Measurements from ENCODE around the gene SMYD3. TPM values are rescaled to one million over a fixed set of nuclear protein-coding genes. Genes with fewer than 3 reads are reported as not detected.

The SMYD3 gene
- total RNA-seq, 1 donor from 2014 or later, result 35.4 TPM

GRCh38 chr1:245765230-245766000 lies 741.7 kb downstream of the SMYD3 start:
- DNase-seq, result no peak
- H3K27ac Mint-ChIP-seq (ENCODE audit: unreplicated experiment), result no peak overlapping the region
- TF ChIP-seq CTCF (IDR thresholded peaks at IDR 0.05; ENCODE audit: partially characterized antibody, unreplicated experiment), result no peak
- H3K4me1 Mint-ChIP-seq (ENCODE audit: low read depth, unreplicated experiment), result peaks cover 6% of the 10 kb centered on the region
- peaks cover 7% of the 10 kb centered on the region for H3K36me3 Mint-ChIP-seq (ENCODE audit: unreplicated experiment)
- peak overlapping the region; percentile 34 for H3K4me3 Mint-ChIP-seq (ENCODE audit: unreplicated experiment)
- H3K9me3 Mint-ChIP-seq (ENCODE audit: unreplicated experiment), result peaks cover 3% of the 10 kb centered on the region
- peaks cover 1% of the 10 kb centered on the region for H3K27me3 Mint-ChIP-seq (ENCODE audit: unreplicated experiment)

GRCh38 chr1:245763873-245764331 lies 743.2 kb downstream of the SMYD3 start:
- no peak for TF ChIP-seq CTCF (IDR thresholded peaks at IDR 0.05; ENCODE audit: partially characterized antibody, unreplicated experiment)
- no peak for DNase-seq
- H3K27me3 Mint-ChIP-seq (ENCODE audit: unreplicated experiment), result peaks cover 1% of the 10 kb centered on the region
- no peak overlapping the region for H3K27ac Mint-ChIP-seq (ENCODE audit: unreplicated experiment)
- H3K4me3 Mint-ChIP-seq (ENCODE audit: unreplicated experiment), result no peak overlapping the region
- peaks cover 2% of the 10 kb centered on the region for H3K36me3 Mint-ChIP-seq (ENCODE audit: unreplicated experiment)
- peaks cover 3% of the 10 kb centered on the region for H3K9me3 Mint-ChIP-seq (ENCODE audit: unreplicated experiment)
- peaks cover 10% of the 10 kb centered on the region for H3K4me1 Mint-ChIP-seq (ENCODE audit: low read depth, unreplicated experiment)

GRCh38 chr1:245762396-245762910 lies 744.6 kb downstream of the SMYD3 start:
- Mint-ChIP-seq H3K36me3 (ENCODE audit: unreplicated experiment) (no peaks in the 10 kb centered on the region), H3K4me3 (ENCODE audit: unreplicated experiment) (no peak overlapping the region), H3K4me1 (ENCODE audit: low read depth, unreplicated experiment) (peaks cover 10% of the 10 kb centered on the region), H3K9me3 (ENCODE audit: unreplicated experiment) (peaks cover 5% of the 10 kb centered on the region), H3K27ac (ENCODE audit: unreplicated experiment) (no peak overlapping the region), H3K27me3 (ENCODE audit: unreplicated experiment) (peaks cover 1% of the 10 kb centered on the region)
- DNase-seq, result no peak
- no peak for TF ChIP-seq CTCF (IDR thresholded peaks at IDR 0.05; ENCODE audit: partially characterized antibody, unreplicated experiment)

- no peak for TF ChIP-seq CTCF (IDR thresholded peaks at IDR 0.05; ENCODE audit: partially characterized antibody, unreplicated experiment)
- no peak overlapping the region for H3K27ac Mint-ChIP-seq (ENCODE audit: unreplicated experiment)
- H3K4me3 Mint-ChIP-seq (ENCODE audit: unreplicated experiment), result no peak overlapping the region
- H3K27me3 Mint-ChIP-seq (ENCODE audit: unreplicated experiment), result peaks cover 1% of the 10 kb centered on the region
- peaks cover 5% of the 10 kb centered on the region for H3K9me3 Mint-ChIP-seq (ENCODE audit: unreplicated experiment)
- no peak for DNase-seq
- H3K36me3 Mint-ChIP-seq (ENCODE audit: unreplicated experiment), result peaks cover 3% of the 10 kb centered on the region
- peaks cover 10% of the 10 kb centered on the region for H3K4me1 Mint-ChIP-seq (ENCODE audit: low read depth, unreplicated experiment)
Measured at GRCh38 chr1:245760301-245760700, 746.8 kb downstream of the SMYD3 start.

GRCh38 chr1:245754463-245754961 lies 752.6 kb downstream of the SMYD3 start:
- no peak for TF ChIP-seq CTCF (IDR thresholded peaks at IDR 0.05; ENCODE audit: partially characterized antibody, unreplicated experiment)
- peaks cover 15% of the 10 kb centered on the region for H3K4me1 Mint-ChIP-seq (ENCODE audit: low read depth, unreplicated experiment)
- peaks cover 6% of the 10 kb centered on the region for H3K9me3 Mint-ChIP-seq (ENCODE audit: unreplicated experiment)
- H3K27ac Mint-ChIP-seq (ENCODE audit: unreplicated experiment), result no peak overlapping the region
- no peak for DNase-seq
- H3K4me3 Mint-ChIP-seq (ENCODE audit: unreplicated experiment), result no peak overlapping the region
- peaks cover 5% of the 10 kb centered on the region for H3K36me3 Mint-ChIP-seq (ENCODE audit: unreplicated experiment)
- H3K27me3 Mint-ChIP-seq (ENCODE audit: unreplicated experiment), result peaks cover 4% of the 10 kb centered on the region
